HG02840 (cell line): ENCODE measurements around the gene PTPRN2.

Experiments
- ATAC-seq: cut with Tn5 transposase; IDR thresholded peaks from one replicate; pipeline ENCODE4 v1.9.1; 2021; ENCODE audit warnings: mild to moderate bottlenecking, moderate library complexity, moderate number of reproducible peaks; ENCODE audit not compliant: unreplicated experiment, low FRiP score

The PTPRN2 gene

DNA sequence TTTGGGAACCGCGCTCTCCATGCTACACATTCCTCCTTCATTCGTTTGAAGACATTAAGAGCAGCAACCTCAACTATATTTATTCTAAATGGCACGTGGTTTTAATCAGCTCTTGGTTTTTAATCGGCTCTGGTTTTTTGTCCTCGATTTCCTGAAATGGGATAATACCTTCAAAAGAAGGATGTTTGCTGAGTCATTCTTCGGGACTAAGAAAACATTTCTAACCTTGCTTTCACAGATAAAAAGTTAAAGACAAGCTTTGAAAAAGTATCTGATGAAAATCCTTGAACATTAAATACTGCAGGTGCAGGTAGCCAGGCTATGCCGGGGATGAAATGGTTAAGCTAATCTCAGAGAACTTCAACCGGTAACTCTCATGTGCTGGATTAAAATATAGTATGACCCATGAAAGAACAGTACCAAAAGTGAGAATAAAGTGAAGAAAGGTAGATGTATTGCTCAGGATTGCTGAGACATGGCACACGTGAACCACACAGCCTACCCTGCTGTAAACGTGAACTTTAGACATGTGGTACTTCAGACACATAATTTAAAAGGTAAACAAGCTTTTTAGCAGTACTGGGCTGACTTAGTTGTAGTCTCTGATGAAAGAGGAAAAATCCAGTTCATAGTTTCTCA lies 89.1 kb downstream of the PTPRN2 start:
- ATAC-seq = no peak

DNA sequence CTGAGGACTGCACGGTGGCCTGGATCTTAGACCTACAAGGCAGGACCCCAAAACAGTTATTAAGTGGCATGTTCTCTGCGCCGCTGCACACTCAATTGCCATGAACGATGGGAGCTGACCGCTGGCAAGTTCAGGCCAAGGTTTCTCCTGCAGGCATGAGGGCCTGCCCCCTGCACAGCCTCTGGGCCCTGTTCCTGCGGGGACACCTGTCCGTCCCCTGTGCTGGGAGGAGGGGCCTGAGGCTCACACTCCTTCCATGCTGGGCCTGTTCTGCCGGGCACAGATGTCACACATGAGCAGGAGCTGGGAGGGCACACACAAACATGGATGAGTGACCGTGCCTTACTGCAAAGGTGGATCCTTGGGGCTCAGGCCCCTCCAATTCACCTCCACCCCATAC lies 90.0 kb downstream of the PTPRN2 start:
- no peak for ATAC-seq

DNA sequence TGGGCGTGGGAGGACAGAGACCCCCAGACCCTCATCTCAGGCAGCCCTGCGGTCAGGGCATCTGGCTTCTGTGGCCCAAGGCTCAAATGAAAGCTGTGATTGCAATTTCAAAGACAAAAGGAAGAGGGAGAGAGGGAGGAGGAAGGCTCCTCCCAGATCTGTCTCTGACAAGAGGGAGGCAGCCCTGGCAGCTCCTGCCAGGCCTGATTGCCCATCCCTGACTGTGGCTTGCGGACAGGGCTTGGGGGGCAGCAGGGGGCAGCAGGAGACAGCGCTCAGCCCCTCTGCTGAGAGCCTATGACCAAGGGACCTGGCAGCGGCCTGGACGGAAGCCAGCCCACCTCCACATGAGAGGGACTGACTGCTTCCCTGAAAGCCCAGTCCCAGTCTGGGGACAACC lies 91.8 kb downstream of the PTPRN2 start:
- no peak for ATAC-seq

DNA sequence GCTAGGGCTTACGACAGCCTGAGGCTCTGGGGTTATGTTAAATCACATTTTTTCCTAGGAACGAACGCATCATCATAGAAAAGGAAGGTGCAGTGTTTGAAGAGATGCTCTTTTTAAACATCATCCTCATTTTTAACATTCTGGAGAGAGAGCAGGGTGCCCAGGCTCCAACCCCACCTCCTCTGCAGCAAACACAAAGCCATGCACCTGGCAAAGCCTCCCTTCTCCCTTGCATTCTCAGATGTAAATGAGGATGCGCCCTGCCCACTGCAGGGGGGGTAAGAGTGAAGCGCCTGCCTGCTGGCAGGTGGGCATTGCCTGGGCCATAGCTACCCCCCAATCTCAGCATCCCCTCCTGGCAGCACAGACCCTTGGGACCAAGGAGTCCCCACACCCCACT lies 92.4 kb downstream of the PTPRN2 start:
- no peak for ATAC-seq

DNA sequence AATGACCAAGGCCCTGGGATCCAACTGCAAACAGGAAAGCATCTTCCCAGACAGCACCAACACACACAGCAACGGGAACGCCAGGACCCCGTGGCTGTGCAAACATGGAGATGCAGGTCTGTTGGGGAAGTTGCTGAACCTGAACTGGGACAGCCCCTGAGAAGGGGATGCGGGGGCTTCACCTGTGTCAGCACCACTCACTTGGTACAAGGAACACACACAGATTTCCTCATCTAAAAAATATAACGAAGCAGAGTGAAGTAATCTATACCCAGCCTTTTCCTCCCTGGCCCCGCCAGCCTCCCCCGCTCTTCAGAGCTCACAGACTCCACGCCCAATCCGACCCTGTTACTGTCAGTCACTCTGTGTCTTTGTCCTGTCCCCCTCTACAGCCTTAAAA lies 93.0 kb downstream of the PTPRN2 start:
- no peak for ATAC-seq

DNA sequence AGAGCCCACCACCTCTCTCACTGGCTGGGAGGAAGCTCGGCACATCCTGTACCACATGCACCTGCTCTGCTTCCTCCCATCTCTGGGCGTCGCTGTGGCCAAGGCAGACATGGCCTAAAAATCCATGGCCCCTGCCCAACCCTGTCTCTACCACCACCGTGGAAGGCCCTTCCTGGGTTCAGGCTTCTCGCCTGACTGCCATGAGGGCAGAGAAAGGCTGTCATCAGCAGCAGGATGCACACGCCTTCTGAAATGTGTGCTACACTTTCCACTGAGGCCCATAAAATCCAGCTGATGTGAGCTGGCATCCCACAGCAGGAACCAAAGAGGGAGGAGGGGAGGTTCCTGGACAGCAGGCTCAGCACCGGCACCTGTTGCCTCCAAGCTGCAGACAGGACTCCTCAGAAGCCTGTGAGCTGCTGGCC lies 93.4 kb downstream of the PTPRN2 start:
- no peak for ATAC-seq

DNA sequence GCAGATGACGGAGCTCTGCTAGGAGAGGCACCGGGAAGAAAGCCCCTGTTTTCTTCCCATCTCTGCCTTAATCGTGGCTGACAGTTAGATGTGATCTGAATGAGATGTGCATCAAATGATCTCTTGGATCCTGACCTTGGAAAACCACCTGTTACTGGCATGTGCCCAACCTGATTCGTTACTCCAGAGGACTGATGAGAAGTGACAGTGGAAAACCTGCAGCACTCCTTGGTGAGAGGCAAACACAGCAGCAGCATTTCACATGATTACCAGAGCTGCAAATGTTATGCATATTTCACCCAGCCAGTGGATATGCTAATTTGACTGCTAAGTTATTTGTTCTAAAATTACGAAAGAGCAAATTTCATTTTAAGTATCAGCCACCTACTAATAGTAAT lies 95.3 kb downstream of the PTPRN2 start:
- no peak for ATAC-seq

DNA sequence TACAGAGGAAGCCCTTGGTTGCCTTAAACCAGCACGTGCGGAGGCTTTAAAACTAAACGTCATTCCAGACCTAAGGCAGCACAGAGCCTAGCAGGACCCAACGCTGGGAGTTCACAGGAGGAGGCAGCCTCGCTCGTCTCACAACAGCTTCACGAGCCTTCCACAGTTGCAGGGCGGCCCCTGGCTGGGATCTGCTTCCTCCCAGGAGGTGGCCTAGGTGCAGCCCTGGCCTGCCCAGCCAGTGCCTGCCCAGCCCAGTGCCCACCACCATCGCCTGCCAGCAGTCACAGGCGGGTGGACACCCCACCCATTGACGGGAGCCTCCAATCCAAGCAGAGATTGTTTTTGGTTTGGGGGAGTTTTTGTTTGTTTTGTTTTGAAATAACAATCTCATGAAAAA lies 96.5 kb downstream of the PTPRN2 start:
- no peak for ATAC-seq

DNA sequence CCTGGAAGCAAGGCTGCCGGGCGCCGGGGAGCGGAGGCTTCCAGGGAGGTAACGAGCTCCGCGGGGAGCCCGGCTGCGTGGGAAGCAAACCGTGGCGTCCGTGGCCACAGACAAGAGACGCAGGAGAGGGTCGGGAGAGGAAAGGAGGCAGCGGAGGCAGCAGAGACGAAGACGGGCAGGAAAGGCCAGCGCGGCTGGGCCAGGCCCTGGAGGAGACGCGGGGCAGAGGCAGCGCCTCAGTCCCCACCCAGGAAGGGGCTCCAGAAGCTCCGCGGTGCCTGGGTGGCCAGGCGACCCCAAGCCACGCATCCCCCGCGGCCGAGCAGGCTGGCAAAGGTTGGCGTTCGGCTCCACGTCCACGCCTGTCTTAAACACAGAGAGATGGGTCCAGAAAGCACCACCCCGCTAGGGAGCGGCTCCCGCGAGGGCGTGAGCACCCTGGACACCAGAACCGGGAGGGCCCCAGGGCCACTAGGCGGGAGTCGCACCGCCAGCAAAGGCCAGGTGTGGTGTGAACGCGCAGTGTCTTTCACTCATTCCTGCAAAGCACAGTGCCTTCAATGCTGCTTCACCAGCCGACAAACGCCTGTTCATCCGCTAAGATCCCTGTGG lies 97.3 kb downstream of the PTPRN2 start:
- ATAC-seq = no peak

DNA sequence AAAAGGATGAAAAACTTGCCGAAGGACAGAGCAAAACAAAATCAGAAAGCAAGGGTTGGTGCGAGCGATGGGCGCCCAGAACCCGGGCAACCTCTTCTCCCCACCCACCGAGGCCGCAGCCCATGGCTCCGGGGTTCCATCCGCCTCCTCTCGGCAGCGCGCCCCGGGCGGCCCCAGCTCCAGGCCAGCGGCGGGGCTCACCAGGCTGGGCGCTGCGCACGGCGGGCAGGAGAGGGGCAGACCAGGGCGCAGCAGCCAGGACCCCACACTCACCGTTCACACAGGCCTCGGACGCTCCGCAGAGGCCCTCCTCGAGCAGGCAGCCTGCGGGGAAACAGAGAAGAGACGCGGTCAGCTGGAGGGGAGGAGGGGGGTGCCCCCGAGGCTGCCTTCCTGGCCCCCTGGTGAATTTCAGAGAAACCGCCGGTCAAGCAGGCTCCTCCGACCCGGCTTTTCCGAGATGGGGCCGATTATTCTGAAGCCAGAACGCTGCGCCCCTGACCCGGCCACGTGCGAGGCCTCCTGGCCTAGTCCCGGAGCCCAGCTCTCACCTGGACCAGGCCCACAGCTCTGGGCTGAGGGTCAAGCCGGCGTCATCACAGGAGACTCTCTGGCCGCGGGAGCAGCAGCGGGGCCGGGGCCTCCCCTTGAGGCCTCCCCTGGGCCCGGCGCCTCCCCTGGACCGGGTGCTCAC lies 98.0 kb downstream of the PTPRN2 start:
- ATAC-seq = no peak

DNA sequence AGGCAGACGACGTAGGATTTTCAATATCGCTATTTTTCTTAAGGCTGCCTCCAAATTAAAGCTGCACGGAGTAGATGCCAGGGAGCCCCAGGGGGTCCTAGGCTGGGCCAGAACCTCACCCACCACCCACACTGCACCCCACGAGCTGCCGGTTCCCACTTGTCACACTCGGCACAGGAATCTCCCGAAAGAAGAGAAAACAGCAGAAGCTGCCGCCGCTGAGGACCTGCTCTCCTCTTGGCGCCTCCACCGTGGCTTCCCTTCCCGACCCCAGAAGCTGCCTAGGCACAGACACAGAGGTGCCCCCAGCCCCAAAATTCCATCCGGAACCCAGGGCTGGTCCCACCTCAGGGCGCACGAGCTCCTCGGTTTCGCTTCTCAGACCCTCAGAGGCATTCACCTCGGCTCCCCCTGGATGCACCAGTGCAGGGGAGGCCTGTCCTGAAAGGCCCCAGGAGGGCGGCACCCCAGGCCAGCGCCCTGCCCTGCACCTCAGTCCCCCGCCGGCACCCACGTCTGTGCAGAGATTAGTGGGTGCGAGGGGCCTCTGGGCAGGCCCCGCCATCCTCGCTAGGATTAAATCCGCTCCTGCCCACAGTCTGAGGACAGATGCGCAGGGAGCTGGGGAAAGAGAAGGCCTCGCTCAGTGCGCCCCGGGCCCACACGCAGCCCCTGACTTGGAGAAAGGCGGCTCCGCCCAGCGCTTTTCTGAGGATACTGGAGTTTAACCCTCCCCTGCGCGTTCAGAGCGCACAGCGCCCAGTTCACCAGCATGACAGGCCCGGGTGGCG lies 99.2 kb downstream of the PTPRN2 start:
- ATAC-seq = no peak

DNA sequence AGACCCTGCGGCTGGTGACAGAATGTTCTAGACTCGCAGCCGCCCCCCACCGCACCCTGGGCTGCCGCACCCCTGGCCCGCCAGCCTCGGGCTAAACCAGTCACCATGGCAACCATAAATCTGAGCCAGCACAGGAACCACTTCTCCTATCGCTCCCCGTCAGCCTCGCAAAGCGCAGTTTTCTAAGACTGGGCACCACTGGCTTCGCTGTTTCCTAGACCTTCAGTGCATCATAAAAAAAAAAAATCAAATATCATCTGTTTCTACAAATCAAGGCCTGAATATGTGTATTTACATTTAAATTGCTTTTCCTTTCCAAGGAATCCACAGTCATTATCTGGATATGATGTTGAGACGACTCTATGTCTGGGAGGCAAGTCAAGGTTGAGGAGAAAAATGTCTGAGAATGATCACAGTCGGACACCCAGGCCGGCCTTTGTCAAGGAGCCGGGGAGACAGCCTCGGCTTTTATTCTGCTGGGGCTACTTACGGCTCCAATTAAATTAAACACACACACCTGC lies 99.9 kb downstream of the PTPRN2 start:
- no peak for ATAC-seq

DNA sequence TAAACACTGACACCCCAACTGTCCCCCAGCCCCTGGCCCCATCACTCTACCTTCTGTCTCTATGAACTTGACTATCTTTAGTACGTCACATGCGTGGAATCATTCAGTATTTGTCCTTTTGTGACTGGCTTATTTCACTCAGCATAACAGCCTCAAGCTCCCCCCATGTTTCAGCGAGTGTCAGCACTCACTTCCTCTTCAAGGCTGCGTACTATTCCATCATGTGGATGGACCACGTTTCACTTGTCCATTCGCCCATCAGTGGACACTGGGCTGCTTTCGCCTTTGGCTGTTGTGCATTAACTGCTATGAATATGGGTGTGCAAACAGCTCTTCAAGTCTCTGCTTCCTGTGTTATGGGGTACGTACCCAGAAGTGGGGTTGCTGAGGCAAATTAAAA lies 100.7 kb downstream of the PTPRN2 start:
- no peak for ATAC-seq

DNA sequence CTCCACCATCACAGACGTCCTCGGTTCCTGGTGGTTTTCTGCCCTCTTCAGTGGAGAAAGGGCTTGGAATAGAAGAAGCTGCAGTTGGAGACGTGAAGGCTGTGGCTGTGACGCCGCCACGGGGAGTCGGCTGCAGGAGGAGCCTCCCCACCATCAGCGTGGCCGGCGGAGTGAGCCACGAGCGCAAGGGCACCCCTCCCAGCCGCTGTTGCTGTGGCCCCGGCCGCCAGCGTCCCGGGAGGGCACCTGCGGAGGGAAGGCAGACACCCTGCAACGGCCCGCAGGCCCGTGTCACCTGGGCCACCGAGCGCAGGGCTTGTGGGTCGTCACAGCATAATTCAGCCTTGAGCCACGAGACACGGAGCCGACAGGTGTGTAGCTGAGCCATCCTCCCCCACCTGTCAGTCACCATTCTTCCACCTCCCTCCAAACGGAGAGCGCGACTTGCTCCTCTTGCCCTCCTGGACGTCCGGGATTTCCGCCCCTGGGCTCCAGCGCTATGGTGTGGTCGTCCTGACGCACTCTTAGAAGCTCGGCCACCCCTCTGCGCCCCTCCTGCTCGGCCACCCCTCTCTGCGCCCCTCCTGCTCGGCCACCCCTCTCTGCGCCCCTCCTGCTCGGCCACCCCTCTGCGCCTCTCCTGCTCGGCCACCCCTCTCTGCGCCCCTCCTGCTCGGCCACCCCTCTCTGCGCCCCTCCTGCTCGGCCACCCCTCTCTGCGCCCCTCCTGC lies 102.7 kb downstream of the PTPRN2 start:
- no peak for ATAC-seq

DNA sequence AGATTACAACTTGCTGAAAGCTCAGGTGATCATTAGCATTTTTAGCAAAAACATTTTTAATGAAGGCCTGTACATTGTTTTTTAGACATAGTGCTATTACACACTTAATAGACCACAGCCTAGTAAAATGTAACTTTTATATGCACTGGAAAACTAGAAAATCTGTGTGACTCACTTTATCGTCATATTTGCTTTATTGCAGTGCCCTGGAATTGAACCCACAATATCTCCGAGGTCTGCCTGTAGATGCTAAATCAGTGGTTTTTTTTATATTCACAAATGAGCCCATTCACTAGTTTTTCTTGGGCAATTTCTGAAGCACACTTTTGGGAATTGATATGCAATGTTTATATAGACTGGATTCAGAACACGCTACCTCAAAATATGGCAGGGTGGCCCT lies 105.1 kb downstream of the PTPRN2 start:
- no peak for ATAC-seq

DNA sequence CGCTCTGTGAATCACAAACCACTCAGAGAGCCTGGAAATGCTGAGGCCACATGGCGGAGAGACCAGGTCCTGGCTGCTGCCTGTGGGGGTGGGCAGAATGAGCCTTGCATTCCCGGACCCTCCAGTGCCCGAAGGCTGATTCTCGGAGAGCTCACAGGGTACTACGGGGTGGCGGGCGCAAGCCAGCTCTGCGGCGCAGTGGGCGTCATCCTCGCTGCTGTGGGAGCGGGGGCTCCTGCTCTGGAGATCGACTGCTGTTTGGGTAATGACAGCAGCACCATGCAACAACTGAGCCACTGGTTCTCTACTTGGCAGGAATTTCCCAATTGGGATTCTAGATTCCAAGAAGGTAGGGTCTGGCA lies 108.0 kb downstream of the PTPRN2 start:
- ATAC-seq = no peak

DNA sequence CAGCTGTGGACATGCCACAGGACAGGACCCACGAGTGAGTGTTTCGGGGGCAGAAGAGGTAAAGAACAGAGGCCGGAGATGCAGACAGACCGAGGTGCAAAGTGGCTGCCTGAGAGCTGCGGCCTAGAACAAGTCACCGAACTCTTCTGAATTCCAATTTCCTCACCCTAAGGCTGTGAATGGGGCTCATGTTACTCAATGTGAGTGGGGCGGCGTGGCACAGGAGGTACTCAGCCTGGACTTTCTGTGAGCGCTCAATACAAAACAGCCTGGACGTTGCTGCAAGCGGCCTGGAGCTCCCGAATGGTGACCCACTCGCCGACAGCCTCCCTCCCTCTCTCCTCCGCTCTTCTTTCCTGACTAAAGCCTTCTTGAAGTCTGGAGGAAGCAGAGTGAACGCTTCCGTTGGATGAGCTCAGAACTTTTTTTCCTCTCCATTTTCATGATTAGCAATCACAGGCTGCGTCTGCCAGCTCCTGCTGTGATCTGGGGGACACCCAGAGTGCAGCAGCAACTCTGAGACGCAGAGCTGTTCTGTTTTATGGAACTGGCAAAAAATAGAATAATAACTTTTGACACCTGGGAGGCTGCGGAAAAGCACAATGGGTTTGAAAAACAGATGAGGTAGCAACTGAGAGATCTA lies 108.5 kb downstream of the PTPRN2 start:
- ATAC-seq = no peak

DNA sequence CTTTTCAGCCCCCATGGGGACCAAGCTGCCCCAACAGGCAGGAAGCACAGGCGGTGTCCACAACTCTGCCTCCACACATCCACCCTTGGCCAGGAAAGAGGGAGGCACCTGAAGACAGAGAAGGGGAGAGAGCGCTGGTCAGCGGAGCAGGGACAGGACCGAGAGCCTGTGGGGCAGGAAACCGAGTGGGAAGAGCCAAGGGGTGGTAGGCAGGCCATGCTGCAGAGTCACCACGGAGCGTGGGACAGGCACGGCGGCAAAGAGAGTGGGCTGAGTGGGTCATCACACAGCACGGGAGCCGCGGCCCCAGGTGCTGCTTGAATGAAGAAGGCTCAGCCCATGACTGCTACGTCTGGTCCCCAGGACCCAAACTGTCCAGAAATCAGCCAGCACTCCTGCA lies 109.8 kb downstream of the PTPRN2 start:
- ATAC-seq = no peak

DNA sequence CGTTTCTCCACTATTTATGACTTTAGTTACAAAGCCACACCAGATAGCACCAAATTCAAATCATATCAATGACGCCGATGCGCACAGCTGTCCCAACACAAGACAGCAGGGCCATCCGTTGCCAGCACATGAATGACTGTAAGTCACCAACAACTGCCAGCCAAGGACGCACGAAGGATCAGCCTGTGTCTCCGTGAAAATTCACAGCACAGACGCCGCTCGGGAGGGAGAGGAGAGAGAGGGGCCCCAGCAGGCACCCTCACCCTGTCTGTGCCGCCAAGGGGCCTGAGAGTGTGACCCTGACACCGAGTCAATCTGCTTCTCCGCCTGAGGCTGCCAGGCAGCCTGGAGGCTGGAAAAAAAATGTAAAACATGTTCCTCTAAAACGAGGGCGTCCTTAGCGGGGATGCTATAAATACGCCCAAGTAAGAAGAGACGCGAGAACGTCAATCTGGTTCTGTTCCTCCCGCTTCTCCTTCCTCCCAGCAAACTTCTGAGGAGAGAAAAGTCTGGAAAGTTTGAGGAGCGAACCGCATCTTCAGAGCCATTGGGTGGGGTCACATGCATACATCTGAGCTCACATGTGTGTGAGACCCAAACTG lies 111.2 kb downstream of the PTPRN2 start:
- no peak for ATAC-seq

DNA sequence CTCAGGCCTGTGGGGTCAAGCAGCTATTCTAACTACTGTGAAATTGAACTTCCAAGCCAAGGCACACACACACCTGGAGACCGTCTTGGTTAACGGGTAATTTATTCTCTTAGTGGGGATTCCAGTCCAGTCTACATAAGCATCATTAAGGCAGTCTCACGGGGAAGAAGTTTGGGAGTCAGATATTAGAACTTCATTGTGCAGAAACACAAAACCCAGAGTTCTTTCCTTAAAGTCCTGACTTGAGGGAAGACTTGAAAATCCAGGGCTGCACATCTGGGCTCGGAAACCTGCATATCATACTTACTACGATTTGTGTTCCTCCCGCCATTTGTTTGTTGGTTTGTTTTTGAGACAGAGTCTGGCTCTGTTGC lies 112.0 kb downstream of the PTPRN2 start:
- ATAC-seq = no peak
